HG03457 (cell line): ENCODE measurements around the gene MUC5AC.
"Not testable (repeated sequence)": the region's sequence is repeated elsewhere in the genome, so short reads cannot be mapped to it uniquely, and the experiment has no call there.

Experiments used
- ATAC-seq: cut with Tn5 transposase; IDR thresholded peaks from one replicate; pipeline ENCODE4 v1.9.1; 2021; ENCODE audit warnings: moderate number of reproducible peaks; ENCODE audit not compliant: unreplicated experiment

The MUC5AC gene

GRCh38 chr11:1140642-1141490 is 16.9 kb upstream of the MUC5AC start:
- no peak for ATAC-seq

GRCh38 chr11:1146365-1146764 is 11.4 kb upstream of the MUC5AC start:
- no peak for ATAC-seq

GRCh38 chr11:1147792-1148191 is 10.0 kb upstream of the MUC5AC start:
- ATAC-seq, result no peak

DNA sequence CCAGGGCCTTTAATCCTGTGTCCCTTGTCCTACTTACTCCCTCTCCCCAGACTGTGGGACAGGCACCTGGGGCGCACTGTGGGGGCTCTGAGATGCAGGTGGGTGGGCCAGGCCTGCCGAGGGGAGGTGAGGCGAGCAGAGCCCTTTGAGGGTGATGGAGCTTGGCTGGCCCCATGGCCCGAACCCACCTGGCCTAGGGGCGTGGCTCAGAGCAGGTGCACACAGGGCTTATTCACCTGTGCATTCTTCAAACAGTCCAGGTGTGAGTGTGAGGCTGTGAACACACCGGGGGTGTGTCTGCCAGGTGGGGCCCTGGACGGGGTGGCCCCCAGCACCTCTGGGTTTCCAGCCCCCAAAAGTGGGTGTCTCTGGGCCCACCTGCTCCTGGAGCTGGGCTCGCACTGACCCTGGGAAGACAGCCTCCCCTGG is 9.0 kb upstream of the MUC5AC start:
- no peak for ATAC-seq

DNA sequence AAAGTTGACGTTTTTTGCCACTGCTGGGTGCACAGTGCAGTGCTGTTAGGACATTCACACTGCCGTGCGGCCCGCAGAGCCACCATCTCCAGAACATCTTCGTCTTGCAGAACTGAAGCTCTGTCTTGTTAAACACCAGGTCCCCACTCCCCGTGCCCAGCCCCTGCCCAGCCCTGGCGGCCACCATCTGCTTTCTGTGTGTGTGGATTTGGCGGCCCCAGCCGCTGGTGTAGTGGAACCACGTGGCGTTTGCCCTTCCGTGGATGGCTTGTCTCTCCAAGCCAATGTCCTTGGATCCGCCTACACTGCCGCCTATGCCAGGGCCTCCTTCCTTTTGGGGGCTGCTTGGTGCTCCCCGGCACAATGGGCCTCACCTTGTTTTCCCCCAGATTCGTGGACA is 8.2 kb upstream of the MUC5AC start:
- no peak for ATAC-seq

DNA sequence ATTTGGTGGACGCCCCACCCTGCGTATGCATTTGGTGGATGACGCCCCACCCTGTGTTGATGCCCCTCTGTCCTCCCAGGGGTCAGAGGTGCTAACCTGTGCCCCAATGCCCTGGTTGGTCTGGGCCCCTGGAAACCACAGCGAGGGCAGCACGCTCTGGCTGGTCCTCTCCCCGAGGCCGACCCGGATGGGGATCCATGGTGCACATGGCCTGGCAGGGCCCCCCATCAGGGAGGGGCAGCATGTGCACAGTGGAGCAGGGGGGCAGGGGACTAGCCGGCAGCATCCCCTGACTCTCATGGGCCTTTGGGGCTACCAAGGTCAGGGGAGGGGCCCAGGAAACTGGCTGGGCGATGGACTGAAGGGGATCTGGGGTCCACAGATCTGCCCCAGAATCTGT is 7.6 kb upstream of the MUC5AC start:
- ATAC-seq, result no peak

- no peak for ATAC-seq
Observed at GRCh38 chr11:1150769-1151365, 6.9 kb upstream of the MUC5AC start.

DNA sequence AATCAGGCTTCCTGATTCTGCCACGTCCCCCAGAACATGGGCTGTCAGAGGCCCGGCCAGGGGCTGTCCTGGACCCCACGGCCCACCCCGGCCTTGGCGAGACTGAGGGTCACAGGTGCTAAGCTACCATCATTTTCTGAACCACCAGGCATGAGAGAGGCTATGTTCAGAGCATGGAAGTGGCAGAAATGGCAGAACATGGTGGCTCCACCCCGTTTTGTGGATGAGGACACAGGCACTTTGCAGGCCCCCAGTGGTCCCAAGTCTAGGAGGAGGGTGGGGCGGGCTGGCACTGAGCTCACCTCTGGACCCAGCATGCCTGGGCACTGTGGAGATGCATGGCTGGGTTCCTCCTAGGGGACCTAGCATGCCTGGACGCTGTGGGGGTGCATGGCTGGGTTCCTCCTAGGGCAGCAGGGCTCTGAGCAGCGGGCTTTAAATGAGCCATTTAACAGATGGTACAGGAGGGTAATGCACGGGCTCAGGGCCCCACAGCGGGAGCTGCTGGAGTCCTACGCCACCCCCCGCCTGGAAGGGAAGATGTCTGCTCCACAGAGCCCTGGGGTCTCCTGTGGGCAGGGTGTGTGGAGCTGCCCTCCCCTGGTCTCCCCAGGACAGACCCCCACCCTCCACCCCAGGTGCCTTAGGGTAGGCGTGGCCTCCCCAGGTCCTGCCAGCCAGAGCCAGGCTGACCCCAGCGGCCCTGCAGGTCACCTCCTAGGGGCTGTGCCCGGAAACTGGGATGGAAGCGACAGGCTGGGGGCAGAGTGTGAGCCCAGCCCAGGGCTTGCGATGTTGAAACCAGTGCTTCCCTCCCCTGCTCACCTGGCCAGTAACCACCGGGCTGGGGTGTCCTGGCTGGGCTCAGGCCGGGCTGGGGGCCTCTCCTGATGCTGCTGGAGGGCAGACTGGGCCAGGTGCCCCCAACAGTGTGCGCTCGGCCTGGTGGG is 6.1 kb upstream of the MUC5AC start:
- ATAC-seq, result no peak

DNA sequence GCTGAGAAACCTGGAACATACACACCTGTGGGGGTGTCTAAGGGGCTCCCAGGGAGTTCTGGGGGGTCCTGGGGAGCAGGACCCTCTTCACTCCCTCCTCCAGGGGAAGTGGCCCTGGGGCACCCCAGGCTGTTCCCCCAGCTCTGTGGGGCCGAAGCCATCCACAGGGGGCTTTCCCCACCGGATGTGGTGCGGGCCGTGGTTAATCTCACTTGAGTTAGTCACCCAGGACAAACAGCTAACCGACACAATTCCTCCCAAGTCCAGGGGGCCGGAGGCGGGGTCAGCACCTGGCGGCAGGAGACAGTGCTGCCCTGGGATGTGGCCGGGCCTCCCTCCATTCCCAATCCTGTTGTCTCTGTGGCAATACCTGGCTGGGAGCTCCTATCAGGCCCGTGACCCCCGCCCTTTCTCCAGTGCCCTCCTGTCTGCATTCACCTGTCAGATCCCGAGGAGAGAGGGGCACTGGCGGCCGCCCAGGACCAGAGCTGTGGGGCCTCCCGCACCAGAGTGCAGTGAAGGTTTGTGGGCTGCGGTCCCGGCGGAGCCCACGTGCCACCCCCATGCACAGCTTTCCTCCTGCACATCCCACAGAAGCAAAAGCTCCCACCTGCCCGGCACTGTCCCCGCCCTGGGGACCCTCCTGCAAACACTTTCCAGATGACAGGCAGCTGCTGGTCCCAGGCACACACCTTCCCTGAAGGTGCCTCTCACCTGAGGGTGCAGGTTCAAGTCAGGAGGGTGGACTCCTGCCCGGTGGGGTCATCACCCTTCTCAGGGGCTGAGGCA is 5.2 kb upstream of the MUC5AC start:
- no peak for ATAC-seq

GRCh38 chr11:1153105-1153950 is 4.4 kb upstream of the MUC5AC start:
- ATAC-seq, result no peak

GRCh38 chr11:1153951-1154493 is 3.7 kb upstream of the MUC5AC start:
- no peak for ATAC-seq

DNA sequence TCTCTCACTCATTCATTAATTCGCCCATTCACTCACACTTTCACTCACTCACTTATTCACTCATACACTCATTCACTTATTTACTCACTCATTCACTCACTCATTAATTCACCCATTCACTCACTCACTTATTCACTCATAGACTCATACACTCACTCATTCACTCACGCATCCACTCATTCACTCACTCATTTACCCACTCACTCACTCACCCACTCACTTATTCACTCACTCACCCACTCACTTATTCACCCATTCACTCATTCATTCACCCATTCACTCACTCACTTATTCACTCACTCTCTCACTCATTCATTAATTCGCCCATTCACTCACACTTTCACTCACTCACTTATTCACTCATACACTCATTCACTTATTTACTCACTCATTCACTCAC is 3.1 kb upstream of the MUC5AC start:
- ATAC-seq, result not testable (repeated sequence)

- no peak for ATAC-seq
Observed at GRCh38 chr11:1155274-1155693, 2.5 kb upstream of the MUC5AC start.

DNA sequence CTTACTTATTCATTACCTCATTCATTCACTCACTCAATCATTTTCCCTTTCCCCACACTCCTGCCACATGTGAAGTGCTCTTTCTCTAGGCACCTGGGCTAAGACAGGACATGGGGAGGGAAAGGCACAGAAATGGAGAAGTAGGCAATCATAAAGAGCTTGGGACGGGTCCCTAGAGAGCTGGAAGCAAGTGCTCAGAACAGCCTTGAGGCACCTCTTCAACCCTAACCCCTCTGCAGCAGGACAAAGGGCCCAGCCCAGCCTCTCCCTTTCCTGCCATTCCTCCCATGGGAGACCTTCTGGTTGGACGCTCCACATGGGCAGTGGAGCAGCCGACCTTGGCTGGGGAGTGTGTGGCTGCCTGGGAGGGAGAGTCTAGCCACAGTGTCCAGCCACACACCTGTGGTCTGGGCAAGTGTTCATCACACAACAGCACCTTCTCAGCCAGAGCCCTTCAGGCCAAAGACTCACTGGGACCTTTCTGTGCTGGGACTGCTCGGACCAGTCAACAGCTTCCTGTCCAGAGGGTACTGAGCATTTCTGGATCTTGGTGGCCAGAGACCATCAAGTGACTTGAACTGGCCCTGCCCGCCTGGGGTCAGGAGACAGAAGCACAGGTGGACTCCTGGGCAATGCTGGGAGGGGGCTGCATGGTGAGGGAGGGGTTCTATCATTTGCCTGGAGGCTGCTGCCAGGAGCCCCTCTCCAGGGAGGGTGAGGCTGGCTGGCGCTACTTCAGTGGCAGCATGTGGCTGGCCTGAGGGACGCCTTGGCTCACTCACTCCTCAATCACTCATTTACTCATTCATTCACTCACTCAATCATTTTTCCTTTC is 1.0 kb upstream of the MUC5AC start:
- no peak for ATAC-seq

DNA sequence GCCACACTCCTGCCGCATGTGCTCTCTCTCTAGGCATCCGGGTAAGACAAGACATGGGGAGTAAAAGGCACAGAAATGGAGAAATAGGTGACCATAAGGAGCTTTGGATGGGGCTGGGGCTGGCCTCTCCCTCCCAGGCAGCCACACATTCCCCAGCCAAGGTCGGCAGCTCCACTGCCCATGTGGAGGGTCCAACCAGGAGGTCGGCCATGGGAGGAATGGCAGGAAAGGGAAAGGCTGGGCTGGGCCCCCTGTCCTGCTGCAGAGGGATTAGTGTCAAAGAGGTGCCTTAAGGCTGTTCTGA is 460 bp upstream of the MUC5AC start:
- no peak for ATAC-seq

DNA sequence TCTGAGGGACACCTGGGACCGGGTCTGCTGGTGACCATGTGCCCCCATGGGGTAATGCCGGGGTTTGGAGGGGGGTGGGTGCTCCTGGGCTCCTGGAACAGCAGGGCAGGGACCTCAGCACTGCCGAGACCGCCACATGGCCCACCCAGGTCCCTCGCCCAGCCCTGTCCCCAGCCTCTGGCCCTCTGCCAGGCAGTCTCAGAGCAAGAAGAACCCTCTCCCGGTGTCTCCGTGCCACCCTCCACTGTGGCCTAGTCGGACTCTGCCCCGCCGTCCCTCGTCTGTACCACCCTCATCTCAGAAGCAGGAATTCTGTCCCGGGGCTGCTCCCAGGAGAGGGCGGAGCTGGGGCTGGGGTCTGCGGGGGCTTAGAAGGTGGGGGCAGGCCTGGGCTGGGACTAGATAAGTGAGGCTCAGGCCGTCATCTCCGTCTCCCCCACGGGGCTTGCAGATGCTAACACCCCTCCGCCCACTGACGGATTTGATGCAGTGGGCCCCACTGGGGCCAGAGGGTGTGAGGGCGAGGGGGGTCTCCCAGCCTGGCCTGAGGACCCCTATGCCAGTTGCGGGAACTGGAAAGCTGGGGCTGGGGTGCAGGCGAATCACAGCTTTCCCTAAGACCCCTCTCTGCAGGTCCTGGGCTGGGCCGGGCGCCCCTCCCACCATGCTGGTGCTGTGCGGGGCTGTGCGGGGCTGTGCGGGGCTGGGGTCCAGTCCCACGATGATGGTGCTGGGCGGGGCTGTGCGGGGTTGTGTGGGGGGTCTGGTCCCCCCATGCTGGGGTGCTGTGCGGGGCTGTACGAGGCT is 1.1 kb downstream of the MUC5AC start:
- no peak for ATAC-seq

DNA sequence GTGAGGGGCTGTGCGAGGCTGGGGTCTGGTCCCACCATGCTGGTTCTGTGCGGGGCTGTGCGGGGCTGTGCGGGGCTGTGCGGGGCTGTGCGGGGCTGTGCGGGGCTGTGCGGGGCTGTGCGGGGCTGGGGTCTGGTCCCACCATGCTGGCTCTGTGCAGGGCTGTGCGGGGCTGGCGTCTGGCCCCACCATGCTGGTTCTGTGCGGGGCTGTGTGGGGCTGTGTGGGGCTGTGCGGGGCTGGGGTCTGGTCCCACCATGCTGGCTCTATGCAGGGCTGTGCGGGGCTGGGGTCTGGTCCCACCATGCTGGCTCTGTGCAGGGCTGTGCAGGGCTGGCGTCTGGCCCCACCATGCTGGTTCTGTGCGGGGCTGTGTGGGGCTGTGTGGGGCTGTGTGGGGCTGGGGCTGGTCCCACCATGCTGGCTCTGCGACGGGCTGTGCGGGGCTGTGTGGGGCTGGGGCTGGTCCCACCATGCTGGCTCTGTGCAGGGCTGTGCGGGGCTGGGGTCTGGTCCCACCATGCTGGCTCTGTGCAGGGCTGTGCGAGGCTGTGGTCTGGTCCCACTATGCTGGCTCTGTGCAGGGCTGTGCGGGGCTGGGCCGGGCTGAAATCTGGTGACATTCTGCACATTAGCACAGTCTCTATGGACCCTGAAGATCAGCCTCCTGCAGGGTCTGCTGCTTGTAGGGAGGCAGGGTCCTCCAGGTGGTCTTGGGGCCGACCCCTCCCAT is 1.9 kb downstream of the MUC5AC start:
- ATAC-seq, result not testable (repeated sequence)
